Osteocyte (in vitro differentiated cells): ENCODE results near the gene SV2B. TPM values are rescaled to one million over a fixed set of nuclear protein-coding genes. Genes with fewer than 3 reads are reported as not detected.

Source experiments
- DNase-seq: peaks from one replicate; pipeline ENCODE4 v3.0.0; 2021; ENCODE audit warnings: mixed read lengths; ENCODE audit not compliant: unreplicated experiment; ENCODE audit errors: extremely low spot score
- H3K27ac Mint-ChIP-seq: one replicate; pipeline ENCODE4 v1.8.0; 2021; ENCODE audit warnings: mild to moderate bottlenecking, mixed read lengths; ENCODE audit not compliant: unreplicated experiment
- H3K27me3 Mint-ChIP-seq: one replicate; pipeline ENCODE4 v1.8.0; 2021; ENCODE audit warnings: mixed read lengths; ENCODE audit not compliant: unreplicated experiment
- H3K36me3 Mint-ChIP-seq: one replicate; pipeline ENCODE4 v1.8.0; 2021; ENCODE audit warnings: mixed read lengths; ENCODE audit not compliant: unreplicated experiment
- H3K4me1 Mint-ChIP-seq: one replicate; pipeline ENCODE4 v1.8.0; 2021; ENCODE audit warnings: mixed read lengths; ENCODE audit not compliant: unreplicated experiment
- H3K4me3 Mint-ChIP-seq: one replicate; pipeline ENCODE4 v1.8.0; 2021; ENCODE audit warnings: mild to moderate bottlenecking, moderate library complexity, mixed read lengths; ENCODE audit not compliant: unreplicated experiment
- H3K9me3 Mint-ChIP-seq: one replicate; pipeline ENCODE4 v1.8.0; 2021; ENCODE audit warnings: mixed read lengths; ENCODE audit not compliant: unreplicated experiment
- CTCF ChIP-seq: fragments of 200-600 bp; sonication (generic); IDR thresholded peaks from 2 replicates; pipeline ENCODE4 v1.5.0; 2021; ENCODE audit warnings: antibody characterized with exemption, mild to moderate bottlenecking, moderate library complexity
- total RNA-seq: library from RNA; stranded (reverse); gene quantifications from 2 replicates; pipeline ENCODE4 v1.2.1, GENCODE V29; 2021

SV2B gene
- total RNA-seq, 1 donor from 2014 or later, result not detected

DNA sequence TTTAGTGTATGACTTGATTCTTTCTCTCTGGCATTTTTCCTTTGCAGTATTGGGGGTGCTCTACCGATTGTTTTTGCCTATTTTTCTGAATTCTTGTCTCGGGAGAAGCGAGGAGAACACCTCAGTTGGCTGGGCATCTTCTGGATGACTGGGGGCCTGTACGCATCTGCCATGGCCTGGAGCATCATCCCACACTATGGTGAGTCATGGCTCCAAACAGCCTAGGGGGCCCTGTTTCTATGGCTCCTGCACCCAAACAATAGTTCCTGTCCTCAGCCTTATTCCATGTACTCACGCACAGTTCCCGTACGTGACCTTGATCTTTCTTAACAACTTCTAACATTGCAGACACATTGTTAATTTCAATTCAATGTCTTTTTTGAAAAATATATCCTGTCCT is 152.3 kb downstream of the SV2B start:
- Mint-ChIP-seq H3K4me1 (no peaks in the 10 kb centered on the region), H3K27ac (no peak overlapping the region), H3K4me3 (no peak overlapping the region), H3K27me3 (no peaks in the 10 kb centered on the region), H3K9me3 (no peaks in the 10 kb centered on the region), H3K36me3 (no peaks in the 10 kb centered on the region)
- TF ChIP-seq CTCF, result no peak
- DNase-seq, result no peak

GRCh38 chr15:91252756-91253155 is 152.7 kb downstream of the SV2B start:
- no peaks in the 10 kb centered on the region for H3K9me3 Mint-ChIP-seq
- no peak for TF ChIP-seq CTCF
- no peaks in the 10 kb centered on the region for H3K27me3 Mint-ChIP-seq
- no peaks in the 10 kb centered on the region for H3K4me1 Mint-ChIP-seq
- no peak overlapping the region for H3K4me3 Mint-ChIP-seq
- H3K36me3 Mint-ChIP-seq, result no peaks in the 10 kb centered on the region
- no peak for DNase-seq
- no peak overlapping the region for H3K27ac Mint-ChIP-seq

DNA sequence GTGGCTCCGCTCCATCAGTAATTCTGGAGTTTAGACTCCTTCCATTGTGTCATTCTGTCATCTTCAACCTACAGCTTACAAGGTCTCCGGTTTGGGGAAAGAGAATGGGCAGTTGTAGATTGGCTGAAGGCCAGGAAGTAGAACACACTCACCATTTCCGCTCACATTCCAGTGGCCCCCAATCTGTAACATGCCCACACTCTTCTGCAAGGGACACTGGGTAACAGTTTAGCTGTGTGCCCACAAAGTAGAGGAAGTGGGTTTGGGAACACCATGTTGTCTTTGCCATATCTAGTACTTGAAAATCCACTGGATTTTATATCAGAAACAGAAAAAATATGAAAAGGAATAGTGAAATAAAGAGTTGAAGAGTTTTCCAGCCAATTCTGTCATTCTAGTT is 153.5 kb downstream of the SV2B start:
- Mint-ChIP-seq H3K9me3 (no peaks in the 10 kb centered on the region), H3K27ac (no peak overlapping the region), H3K36me3 (no peaks in the 10 kb centered on the region), H3K4me1 (no peaks in the 10 kb centered on the region), H3K27me3 (no peaks in the 10 kb centered on the region), H3K4me3 (no peak overlapping the region)
- TF ChIP-seq CTCF, result no peak
- DNase-seq, result no peak

DNA sequence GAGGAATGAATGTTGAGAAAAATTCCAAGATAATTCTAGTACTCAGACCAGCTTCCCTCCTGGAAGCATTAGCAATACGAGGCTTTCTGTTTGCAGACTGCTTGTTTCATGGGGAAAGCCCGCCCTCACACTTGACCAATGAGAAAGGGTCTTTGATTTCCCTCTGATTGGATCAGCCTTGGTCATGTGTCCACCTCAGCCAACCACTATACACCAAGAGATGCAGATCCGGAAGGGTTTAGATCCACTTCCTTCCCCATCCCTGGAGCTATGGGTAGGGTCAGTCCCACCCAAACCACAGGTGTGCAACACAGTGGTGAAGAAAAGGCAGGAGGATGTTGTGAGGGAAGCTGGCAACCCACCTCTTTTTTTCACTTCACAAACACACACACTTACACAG is 154.7 kb downstream of the SV2B start:
- Mint-ChIP-seq H3K4me1 (no peaks in the 10 kb centered on the region), H3K36me3 (no peaks in the 10 kb centered on the region), H3K27me3 (no peaks in the 10 kb centered on the region), H3K4me3 (no peak overlapping the region), H3K27ac (no peak overlapping the region), H3K9me3 (no peaks in the 10 kb centered on the region)
- DNase-seq, result no peak
- TF ChIP-seq CTCF, result no peak

- TF ChIP-seq CTCF, result no peak
- no peaks in the 10 kb centered on the region for H3K36me3 Mint-ChIP-seq
- H3K9me3 Mint-ChIP-seq, result no peaks in the 10 kb centered on the region
- H3K27ac Mint-ChIP-seq, result no peak overlapping the region
- no peak for DNase-seq
- H3K4me3 Mint-ChIP-seq, result no peak overlapping the region
- no peaks in the 10 kb centered on the region for H3K27me3 Mint-ChIP-seq
- H3K4me1 Mint-ChIP-seq, result no peaks in the 10 kb centered on the region
Measured at GRCh38 chr15:91255670-91256192, 155.7 kb downstream of the SV2B start.
